NCI-H146 treated with DMSO at 0.1 percent for 48 hours (cell line): ENCODE measurements around the gene LRMDA.

Source experiments
- DNase-seq: peaks from one replicate; lab custom pipeline; 2025; ENCODE audit not compliant: unreplicated experiment; lab: John Stamatoyannopoulos, UW

LRMDA gene

DNA sequence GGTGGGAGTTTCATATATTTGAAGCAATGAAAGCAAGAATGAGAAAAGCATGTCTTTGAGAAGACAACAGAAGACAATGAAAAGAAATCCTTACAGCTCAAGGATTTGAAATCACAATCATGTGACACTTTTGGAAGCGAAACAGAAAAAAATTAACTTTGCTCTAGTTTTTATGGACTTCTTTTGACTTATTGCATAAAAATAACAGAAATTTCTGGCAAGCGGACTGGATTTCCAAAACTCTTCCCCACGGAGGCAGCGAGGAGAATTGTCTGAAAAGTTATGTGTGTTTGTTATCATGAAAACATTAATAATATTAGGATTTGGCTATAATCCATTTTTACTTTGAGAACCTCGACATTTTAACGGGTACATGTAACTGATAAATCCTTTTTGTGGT lies 223.3 kb downstream of the LRMDA start:
- no peak for DNase-seq

DNA sequence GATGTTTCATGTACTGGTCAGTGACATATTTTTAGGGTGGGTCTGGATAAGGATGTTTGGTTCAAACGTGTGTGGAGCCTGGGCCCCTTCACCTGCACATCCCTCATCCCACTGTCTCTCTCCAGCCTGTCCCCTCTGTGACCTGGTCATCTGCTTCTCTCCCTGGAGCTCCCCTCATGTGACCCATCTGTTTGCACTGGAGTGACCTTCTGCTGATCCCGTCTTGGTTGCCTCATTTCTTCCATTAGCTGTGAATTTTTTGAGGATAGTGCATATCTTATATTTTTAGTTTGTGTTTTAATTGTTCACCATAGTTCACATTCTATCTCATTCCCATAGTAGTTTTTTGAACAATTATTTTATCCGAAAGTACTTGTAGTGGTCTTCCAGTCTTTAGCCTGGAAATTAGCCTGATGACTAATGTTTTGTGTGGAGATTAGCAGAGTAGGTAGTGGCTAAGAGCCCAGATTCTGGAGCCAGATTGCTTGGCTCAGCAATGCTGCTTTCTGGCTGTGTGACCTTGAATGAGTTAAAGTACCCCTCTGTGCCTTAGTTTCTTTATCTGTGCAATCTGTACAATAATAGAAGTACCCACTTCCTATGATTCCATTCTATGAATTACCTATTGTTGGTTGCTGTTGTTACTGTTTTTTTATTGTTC lies 224.5 kb downstream of the LRMDA start:
- DNase-seq: no peak

- no peak for DNase-seq
Observed at GRCh38 chr10:75657351-75657750, 225.9 kb downstream of the LRMDA start.

DNA sequence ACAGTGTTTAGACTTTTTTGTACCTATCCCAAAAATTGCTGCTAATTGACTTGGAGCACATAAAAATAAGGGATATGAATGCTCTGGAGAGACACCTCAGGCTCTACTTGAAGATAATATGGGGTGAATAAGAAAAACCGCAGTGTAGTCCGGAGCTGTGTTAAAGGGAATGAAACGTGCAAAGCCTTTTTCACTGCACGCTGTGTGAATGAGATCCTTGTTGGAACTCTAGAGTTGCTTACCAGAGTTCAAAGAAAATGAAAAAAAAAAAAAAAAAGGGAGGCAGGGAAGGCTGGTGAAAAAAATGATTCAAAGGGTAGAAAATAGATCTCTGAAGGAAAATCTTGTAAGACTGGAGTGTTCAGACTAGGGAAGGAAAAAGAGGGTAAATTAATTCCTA lies 226.6 kb downstream of the LRMDA start:
- DNase-seq: no peak

GRCh38 chr10:75658496-75658895 lies 227.1 kb downstream of the LRMDA start:
- DNase-seq: no peak

DNA sequence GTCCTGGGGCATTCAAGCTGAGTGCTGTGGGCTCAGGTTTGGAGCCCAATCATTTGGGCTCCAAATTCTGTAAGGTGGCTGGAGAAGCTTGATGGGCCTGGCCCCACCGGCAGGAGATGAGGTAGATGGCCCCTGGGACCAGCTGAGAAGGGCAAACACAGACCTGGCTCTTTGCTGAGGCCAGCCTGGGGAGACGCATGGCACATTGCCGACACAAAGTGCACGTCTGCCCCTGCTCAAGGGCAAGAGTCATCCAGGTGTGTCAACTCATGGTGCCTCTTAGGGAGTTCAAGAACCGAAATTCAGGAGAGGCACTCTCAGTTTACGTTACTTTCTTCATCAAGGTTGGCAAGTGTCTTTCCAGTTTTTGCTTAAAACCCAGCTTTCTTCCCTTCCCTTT lies 227.5 kb downstream of the LRMDA start:
- DNase-seq: no peak

- no peak for DNase-seq
Observed at GRCh38 chr10:75660823-75661222, 229.4 kb downstream of the LRMDA start.

DNA sequence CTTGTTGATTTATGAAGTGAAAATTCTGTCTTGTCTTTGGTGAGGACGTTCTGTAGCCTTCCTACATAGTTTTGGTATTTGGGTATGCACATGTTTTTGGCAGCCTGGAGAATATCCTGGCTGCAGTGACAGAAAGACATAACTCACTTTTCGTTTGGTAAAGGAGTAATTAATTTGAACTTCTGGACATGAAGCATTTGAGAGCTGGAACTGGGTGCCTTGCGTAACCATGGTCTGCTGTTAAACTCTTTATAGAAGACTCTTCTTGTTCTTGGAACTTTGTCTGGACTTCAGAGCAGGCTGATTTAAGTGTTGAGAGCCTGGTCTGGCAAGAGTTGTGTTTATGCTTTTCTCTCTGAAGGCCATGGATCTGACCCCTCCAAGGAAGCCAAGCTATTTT lies 231.3 kb downstream of the LRMDA start:
- DNase-seq: no peak

- DNase-seq: no peak
Observed at GRCh38 chr10:75663947-75664664, 232.7 kb downstream of the LRMDA start.

GRCh38 chr10:75664968-75665367 lies 233.5 kb downstream of the LRMDA start:
- no peak for DNase-seq

- DNase-seq: no peak
Observed at GRCh38 chr10:75665707-75666106, 234.3 kb downstream of the LRMDA start.

GRCh38 chr10:75672111-75672671 lies 240.8 kb downstream of the LRMDA start:
- DNase-seq: no peak

GRCh38 chr10:75672842-75673241 lies 241.4 kb downstream of the LRMDA start:
- DNase-seq: no peak

DNA sequence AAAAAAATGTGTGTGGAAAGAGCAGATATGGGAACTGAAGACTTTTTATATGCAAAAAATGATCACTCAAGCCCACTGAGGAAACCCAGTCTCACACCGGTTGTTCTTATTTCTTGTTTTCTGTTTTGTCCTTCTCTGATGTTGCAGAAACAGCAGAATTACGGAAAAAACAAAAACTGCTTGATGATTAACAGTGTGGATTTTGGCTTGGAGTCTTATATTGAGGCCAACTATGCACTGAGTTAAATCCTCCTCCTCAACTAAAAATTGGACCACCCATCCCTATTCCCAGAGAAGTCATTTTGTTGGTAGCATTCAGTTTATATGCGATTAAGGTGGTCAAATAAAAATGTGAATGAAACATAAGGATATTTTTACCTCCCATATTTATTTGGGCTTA lies 246.1 kb downstream of the LRMDA start:
- DNase-seq: no peak

GRCh38 chr10:75678527-75678926 lies 247.1 kb downstream of the LRMDA start:
- DNase-seq: no peak

GRCh38 chr10:75679536-75679935 lies 248.1 kb downstream of the LRMDA start:
- DNase-seq: no peak

DNA sequence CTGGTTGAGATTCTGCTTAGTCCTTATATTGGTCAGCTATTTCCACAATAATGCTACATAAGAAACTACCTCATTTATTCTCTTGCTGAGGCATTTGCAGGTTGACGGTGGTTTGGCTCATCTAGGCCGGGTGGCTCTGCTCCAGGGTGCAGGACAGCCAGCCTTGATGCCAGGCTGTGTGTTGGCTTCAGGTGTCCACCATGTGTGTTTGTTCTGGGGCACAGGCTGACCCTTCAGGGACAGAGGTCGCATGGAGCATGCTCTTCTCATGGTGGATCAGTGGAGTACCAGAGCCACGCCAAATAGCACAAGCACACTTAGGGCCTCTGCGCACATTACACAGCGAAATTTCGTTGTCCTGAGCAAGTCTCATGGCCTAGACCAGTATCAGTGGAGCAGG lies 249.9 kb downstream of the LRMDA start:
- DNase-seq: no peak

DNA sequence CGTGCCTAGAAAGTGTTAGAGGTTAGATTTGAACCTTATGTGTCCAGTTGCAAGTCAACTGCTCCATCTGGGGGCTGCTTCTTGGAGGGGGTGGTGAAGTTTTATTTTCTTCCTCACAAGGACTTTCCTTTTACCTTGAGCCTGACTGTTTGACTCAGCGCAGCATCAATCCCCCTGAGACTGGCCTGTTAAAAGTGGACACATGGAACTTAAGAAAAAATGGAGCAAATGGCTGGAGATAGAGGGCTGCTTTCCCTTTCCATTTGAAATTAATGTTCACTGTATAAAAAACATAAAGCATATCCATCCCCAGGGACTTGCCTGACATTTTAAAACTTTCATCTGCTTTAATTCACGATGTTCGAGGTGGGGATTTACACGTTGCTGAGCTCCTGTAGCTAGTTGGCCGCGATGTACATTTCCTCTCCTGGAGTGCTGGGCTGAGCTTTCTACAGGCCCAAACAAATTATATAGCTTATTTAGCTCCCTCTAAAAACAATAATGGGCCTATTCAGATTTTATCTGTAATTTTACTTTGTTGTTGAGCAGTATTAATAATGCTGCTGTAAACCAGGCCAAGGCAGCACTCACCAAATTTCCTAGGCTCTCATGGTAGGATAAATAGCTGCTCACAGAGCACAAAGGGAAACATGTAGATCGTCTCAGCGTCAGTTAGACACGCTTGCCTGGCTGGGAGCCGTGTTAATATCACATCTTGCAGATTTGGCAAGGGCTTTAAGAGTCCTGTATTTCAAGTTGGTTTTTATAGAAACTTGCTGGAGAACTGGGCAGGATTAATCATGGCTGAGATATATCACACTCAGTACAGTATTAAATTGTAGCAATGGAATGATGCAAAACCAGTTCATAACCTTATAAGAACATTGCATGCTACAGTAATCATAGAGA lies 251.5 kb downstream of the LRMDA start:
- DNase-seq: no peak

DNA sequence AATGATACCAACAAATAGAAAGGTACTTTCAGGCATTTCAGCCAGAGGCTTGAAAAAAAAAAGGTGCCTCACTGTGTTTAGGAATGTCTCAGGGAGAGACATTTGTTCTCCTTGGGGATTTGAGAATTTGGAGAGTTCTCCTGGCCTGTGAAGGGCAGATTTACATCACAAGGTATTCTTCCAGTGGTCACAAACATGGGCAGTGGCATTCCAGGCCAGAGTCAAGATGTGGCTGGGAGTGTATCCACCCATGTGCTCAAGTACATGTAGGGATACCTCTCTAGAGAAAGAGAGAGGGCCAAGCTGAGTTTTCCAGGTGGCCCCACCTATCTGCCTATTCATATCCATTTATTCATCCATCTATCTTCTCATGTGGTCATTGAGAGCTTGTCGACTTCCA lies 253.8 kb downstream of the LRMDA start:
- DNase-seq: no peak

DNA sequence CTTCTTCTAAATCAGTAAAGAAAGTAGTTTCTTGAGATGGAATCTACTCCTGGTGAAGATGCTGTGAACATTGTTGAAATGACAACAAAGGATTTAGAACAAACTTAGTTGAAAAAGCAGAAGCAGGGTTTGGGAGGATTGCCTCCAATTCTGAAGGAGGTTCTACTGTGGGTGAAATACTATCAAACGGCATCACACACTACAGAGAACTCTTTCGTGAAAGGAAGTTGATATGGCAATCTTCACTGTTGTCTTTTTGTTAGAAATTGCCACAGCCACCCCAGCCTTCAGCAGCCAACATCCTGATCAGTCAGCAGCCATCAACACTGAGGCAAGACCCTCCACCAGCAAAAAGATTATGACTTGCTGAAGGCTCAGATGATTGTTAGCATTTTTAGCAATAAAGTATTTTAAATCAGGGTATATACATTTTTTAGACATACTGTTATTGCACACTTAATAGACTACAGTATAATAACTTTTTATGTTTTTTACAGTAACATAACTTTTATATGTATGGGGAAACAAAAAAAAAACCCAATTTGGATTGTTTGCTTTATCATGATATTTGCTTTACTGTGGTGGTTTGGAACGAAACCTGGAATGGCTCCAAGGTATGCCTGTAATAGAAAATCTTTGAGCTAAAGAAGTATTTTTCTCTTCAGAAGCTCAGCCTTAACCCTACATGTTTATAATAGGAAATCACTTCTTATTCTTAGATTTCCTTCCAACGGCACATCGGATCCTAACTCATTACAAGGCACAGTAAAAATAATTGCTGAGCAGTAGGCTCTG lies 257.3 kb downstream of the LRMDA start:
- DNase-seq: no peak

DNA sequence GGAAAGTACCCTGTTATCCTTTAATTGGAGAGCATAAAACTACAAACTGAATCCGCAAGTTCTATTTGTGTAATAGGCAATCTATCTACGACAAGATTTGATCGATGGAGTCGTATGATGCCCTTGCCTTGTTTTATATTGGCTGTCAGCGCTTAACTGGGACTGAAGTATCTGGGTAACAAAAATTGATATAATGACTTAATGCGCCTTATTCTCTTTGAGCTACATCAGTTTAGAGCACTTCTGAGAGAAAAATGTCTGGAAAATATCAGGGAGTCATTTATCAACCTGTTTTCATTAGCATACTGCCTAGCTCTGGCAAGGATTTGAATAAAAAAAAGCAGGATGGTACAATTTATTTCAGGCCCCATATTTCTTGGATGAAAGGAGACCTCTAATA lies 262.1 kb downstream of the LRMDA start:
- no peak for DNase-seq
